ENCODE results near the gene PIK3CD. TPM values are rescaled to one million over a fixed set of nuclear protein-coding genes. Genes with fewer than 3 reads are reported as not detected.

The PIK3CD gene
- total RNA-seq, 6 experiments from 2014 or later, result 7.3 to 14.6 (median 9.2) TPM

DNA sequence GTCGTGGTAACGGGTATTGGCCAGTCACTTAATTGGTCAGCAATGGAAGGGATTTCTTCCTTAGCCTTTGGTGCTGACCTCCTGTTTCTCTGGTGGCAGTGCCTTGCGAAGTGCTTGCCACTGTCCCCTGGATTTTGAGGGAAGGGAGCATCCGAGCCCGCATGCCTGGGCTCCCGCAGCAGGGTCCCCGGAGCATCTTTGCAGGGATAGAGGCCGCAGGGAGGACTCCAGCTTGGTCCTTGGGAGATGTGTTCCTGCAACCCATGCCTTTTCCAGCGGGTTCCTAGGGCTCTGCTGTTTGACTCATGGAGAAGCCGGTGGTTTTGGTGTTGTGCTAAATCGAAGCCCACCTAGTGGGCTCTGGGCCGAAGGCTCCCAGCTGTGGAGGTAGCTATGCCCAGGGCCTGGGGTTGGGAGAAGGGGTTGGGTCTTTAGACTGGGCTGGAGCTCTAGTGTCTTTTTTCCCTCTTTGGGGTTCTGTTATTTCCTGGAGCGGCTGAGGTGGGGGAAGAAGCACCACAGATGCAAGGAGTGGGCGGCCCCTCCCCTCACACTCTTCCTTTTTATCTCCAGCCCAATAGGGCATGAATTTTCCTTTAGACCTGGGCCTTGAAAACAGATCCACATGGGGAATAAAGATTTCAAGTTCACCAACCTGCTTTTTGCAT is 39.0 kb downstream of the PIK3CD start:
- no peaks in the 10 kb centered on the region for H3K9me3 Mint-ChIP-seq
- peaks cover 45% of the 10 kb centered on the region for H3K4me1 Mint-ChIP-seq (ENCODE audit: low read depth)
- H3K27me3 Mint-ChIP-seq (ENCODE audit: insufficient read depth), result peaks cover 3% of the 10 kb centered on the region; the same call in 1 of the 2 replicates
- no peaks in the 10 kb centered on the region for H3K36me3 Mint-ChIP-seq (ENCODE audit: low read depth)
- peak overlapping the region; percentile 93 for H3K4me3 Mint-ChIP-seq
- TF ChIP-seq, protein P1, sequence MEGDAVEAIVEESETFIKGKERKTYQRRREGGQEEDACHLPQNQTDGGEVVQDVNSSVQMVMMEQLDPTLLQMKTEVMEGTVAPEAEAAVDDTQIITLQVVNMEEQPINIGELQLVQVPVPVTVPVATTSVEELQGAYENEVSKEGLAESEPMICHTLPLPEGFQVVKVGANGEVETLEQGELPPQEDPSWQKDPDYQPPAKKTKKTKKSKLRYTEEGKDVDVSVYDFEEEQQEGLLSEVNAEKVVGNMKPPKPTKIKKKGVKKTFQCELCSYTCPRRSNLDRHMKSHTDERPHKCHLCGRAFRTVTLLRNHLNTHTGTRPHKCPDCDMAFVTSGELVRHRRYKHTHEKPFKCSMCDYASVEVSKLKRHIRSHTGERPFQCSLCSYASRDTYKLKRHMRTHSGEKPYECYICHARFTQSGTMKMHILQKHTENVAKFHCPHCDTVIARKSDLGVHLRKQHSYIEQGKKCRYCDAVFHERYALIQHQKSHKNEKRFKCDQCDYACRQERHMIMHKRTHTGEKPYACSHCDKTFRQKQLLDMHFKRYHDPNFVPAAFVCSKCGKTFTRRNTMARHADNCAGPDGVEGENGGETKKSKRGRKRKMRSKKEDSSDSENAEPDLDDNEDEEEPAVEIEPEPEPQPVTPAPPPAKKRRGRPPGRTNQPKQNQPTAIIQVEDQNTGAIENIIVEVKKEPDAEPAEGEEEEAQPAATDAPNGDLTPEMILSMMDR (IDR thresholded peaks at IDR 0.05), result no peak
- peak overlapping the region; percentile 85 for H3K27ac Mint-ChIP-seq
- no peak for DNase-seq

DNA sequence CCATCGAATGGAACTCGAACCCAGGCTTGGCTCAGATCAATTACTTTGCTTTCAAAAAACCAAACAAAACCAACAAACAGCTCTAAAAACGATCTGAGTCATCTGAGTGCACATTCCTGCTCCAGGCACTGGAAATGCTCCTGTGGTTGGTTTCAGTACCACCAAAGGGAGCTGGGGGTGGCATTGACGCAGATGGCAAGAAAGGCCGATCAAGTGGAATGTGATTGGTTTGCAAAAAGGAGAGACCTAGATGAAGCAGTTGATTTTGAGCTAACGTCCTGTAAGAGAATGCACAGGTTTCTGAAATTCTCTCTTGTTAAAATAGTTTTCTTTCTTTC is 39.5 kb downstream of the PIK3CD start:
- H3K4me3 Mint-ChIP-seq, result peak overlapping the region; percentile 93
- TF ChIP-seq, protein P1 (IDR thresholded peaks at IDR 0.05), result no peak
- peak; percentile 60 for DNase-seq
- peak overlapping the region; percentile 85 for H3K27ac Mint-ChIP-seq
- H3K27me3 Mint-ChIP-seq (ENCODE audit: insufficient read depth), result peaks cover 3% of the 10 kb centered on the region; the same call in 1 of the 2 replicates
- H3K9me3 Mint-ChIP-seq, result no peaks in the 10 kb centered on the region
- no peaks in the 10 kb centered on the region for H3K36me3 Mint-ChIP-seq (ENCODE audit: low read depth)
- peaks cover 45% of the 10 kb centered on the region for H3K4me1 Mint-ChIP-seq (ENCODE audit: low read depth)

DNA sequence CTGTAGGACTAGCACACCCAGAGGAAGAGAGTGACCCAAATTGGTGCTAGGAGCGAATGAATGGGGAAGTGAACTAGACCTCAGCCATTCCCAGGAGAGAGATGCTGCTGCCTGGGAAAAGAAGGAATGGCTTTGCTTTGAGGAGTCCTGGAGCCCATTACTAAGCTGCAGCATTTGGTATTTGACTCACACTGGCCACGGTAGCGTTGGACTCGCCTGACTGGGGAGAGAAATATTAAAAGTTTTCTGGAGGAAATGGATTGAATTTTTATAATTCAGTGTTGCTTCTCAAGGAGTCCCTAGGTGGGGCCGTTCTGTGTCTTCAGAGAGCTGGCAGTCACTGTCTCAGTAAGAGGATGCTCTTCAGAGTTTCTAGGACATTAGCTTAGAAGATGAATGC is 40.2 kb downstream of the PIK3CD start:
- TF ChIP-seq, protein P1 (IDR thresholded peaks at IDR 0.05), result peak; percentile 35; the same call in 1 of the 2 replicates
- H3K4me1 Mint-ChIP-seq (ENCODE audit: low read depth), result peaks cover 42% of the 10 kb centered on the region
- H3K9me3 Mint-ChIP-seq, result no peaks in the 10 kb centered on the region
- H3K36me3 Mint-ChIP-seq (ENCODE audit: low read depth), result no peaks in the 10 kb centered on the region
- peak overlapping the region; percentile 93 for H3K4me3 Mint-ChIP-seq
- peak; percentile 7 for DNase-seq
- H3K27ac Mint-ChIP-seq, result peak overlapping the region; percentile 85
- peaks cover 3% of the 10 kb centered on the region; the same call in 1 of the 2 replicates for H3K27me3 Mint-ChIP-seq (ENCODE audit: insufficient read depth)

DNA sequence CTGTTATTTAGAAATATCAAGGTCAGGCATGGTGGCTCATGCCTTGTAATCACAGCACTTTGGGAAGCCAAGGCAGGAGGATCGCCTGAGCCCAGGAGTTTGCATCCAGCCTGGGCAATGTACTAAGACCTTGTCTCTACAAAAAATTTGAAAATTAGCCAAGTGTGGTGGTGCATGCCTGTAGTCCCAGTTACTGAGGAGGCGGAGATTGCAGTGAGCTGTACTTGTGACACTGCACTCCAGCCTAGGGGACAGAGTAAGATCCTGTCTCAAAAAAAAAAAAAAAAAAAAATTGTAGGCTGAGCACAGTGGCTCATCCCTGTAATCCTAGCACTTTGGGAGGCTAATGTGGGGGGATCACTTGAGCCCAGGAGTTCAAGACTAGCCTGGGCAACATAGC is 45.3 kb downstream of the PIK3CD start:
- DNase-seq, result no peak
- peaks cover 37% of the 10 kb centered on the region for H3K4me1 Mint-ChIP-seq (ENCODE audit: low read depth)
- H3K27ac Mint-ChIP-seq, result no peak overlapping the region
- H3K9me3 Mint-ChIP-seq, result no peaks in the 10 kb centered on the region
- no peaks in the 10 kb centered on the region for H3K36me3 Mint-ChIP-seq (ENCODE audit: low read depth)
- no peak overlapping the region for H3K4me3 Mint-ChIP-seq
- TF ChIP-seq, protein P1 (IDR thresholded peaks at IDR 0.05), result no peak
- no peaks in the 10 kb centered on the region; the same call in 1 of the 2 replicates for H3K27me3 Mint-ChIP-seq (ENCODE audit: insufficient read depth)

DNA sequence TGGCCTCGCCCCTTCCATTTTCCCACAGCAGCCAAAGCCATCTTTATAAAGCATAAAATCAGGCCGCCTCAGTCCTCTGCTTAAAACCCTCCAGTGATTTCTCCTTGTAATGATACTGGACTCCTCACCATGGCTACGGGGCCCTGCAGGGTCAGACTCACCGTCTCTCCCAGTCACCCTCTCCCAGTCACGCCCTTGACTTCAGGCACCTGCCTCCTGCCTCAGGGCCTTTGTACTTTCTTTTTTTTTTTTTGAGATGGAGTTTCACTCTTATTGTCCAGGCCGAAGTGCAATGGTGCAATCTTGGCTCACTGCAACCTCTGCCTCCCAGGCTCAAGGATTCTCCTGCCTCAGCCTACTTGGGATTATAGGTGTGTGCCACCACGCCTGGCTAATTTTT is 47.8 kb downstream of the PIK3CD start:
- DNase-seq, result no peak
- TF ChIP-seq, protein P1 (IDR thresholded peaks at IDR 0.05), result no peak
- Mint-ChIP-seq H3K27me3 (ENCODE audit: insufficient read depth) (no peaks in the 10 kb centered on the region; the same call in 1 of the 2 replicates), H3K4me3 (no peak overlapping the region), H3K36me3 (ENCODE audit: low read depth) (peaks cover 9% of the 10 kb centered on the region), H3K27ac (peak overlapping the region; percentile 96; the same call in 1 of the 2 replicates), H3K4me1 (ENCODE audit: low read depth) (peaks cover 47% of the 10 kb centered on the region), H3K9me3 (no peaks in the 10 kb centered on the region; the same call in 1 of the 2 replicates)

Measured in HFFc6 (cell line).